Right lobe of liver (tissue), 6 donors: ENCODE measurements around the gene TTC13. TPM values are rescaled to one million over a fixed set of nuclear protein-coding genes. Genes with fewer than 3 reads are reported as not detected.

Experiments
- ATAC-seq, 4 donors: fragments of 200-7000 bp; cut with Tn5 transposase; one replicate each; pipeline ENCODE4 v1.9.1; 2020; ENCODE audit warnings: mild to moderate bottlenecking in 4 of 4, moderate library complexity in 4 of 4
- DNase-seq, 3 donors: peaks; one replicate each; pipeline ENCODE4 v3.0.0-alpha.2; 2020
- H3K27ac ChIP-seq, 3 donors: fragments of 200-600 bp; one replicate each; pipeline ENCODE4 v1.8.0; 2022
- H3K27me3 ChIP-seq, 2 donors: fragments of 200-600 bp; one replicate each; pipeline ENCODE4 v1.8.0; 2022
- H3K36me3 ChIP-seq, 4 donors: fragments of 200-600 bp; sonication (generic) in 1 of 4; one replicate each; pipeline versions ENCODE4 v1.5.1 to v1.8.0; 2017 to 2022; ENCODE audit warnings: control low read depth in 1 of 4
- H3K4me1 ChIP-seq, 4 donors: fragments of 200-600 bp; sonication (generic) in 1 of 4; one replicate each; pipeline versions ENCODE4 v1.5.1 to v1.8.0; 2017 to 2022; ENCODE audit warnings: control low read depth in 1 of 4
- H3K4me3 ChIP-seq, 3 donors: fragments of 200-600 bp; one replicate each; pipeline ENCODE4 v1.8.0; 2022
- H3K9me3 ChIP-seq, 4 donors: fragments of 200-600 bp; sonication (generic) in 1 of 4; one replicate each; pipeline versions ENCODE4 v1.5.1 to v1.8.0; 2017 to 2022; ENCODE audit warnings: control low read depth in 1 of 4
- CTCF ChIP-seq, 4 donors: fragments of 200-600 bp in 3 of 4; fragments of 450-650 bp in 1 of 4; IDR thresholded peaks; one replicate each; pipeline versions ENCODE4 v1.5.1 to v1.8.0; 2016 to 2022; ENCODE audit warnings: antibody characterized with exemption in 4 of 4, mild to moderate bottlenecking in 2 of 4
- POLR2A ChIP-seq: fragments of 450-650 bp; IDR thresholded peaks from one replicate; pipeline ENCODE4 v1.6.1; 2017; ENCODE audit warnings: antibody characterized with exemption, mild to moderate bottlenecking
- WGBS: methylation state at CpG from one replicate; pipeline ENCODE4 v1.1.6; 2018; ENCODE audit warnings: low coverage, low lambda C conversion rate; ENCODE audit not compliant: insufficient coverage; ENCODE audit errors: missing lambda C conversion rate; 5-methylcytosine and 5-hydroxymethylcytosine counted together
- intact Hi-C, 2 donors: fragments of 100-400 bp; cut with DNase I; formaldehyde crosslinking; loops; one replicate each; pipeline versions ENCODE4 v1.11.2 to v1.14.1; 2022
- total RNA-seq, 6 experiments: library from RNA; depleted of rRNA in 2 of 6; stranded (reverse); fragments of >200 nt in 2 of 6; fragmentation: NEBNext Ultra II Directional in 3 of 6; extraction: Animal tissue kit (Norgen Biotek cat#: 25700) in 3 of 6; gene quantifications; one replicate each; pipeline versions ENCODE4 v1.1.0 to v1.2.4, GENCODE V29; 2016 to 2023
- donor health status: DM: no; HTN: yes; CAD: no.
- donor health status: DM: no; HTN: no; CAD: no.
- donor health status: DM: no; HTN: no; CAD: no.
- donor health status: DM: no; HTN: yes; CAD: no.
- donor health status: DM: no; HTN: yes; CAD: no.

The TTC13 gene
- total RNA-seq, 6 experiments from 2014 or later = 5.3 to 10.7 (median 6.2) TPM

DNA sequence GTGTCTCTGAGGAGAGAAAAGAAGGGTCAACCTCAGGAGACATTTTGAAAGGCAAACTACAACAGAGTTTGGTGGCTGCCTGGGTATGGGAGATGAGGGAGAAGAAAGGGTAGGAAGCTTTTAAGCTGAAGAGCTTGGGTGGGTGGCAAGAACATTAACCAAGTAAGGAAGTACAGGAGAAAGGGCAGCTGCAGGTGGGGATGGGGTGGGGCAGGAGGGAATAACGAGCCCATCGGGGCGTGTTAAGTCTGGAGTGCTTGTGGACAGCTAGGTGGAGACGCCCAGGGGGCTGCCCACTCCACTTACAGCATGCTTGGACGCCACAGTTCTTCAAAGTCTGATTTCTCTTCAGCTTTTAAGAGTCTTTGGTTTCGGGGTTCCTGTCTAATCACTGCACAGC, 42.8 kb downstream of the TTC13 start:
- intact Hi-C loops = no loop called here
- Histone ChIP-seq H3K27ac (no peak overlapping the region), H3K27me3 (no peaks in the 10 kb centered on the region), H3K36me3 (peaks cover 0 to 9% (median under 1%) of the 10 kb centered on the region in 4 donors), H3K4me1 (no peaks in the 10 kb centered on the region), H3K4me3 (no peak overlapping the region), H3K9me3 (no peaks in the 10 kb centered on the region)
- WGBS = 100% methylated on average over 5 of the region's 6 CpGs
- DNase-seq (no peak), ATAC-seq (no peak)
- TF ChIP-seq POLR2A = no peak
- no peak for TF ChIP-seq CTCF (IDR thresholded peaks at IDR 0.05)

DNA sequence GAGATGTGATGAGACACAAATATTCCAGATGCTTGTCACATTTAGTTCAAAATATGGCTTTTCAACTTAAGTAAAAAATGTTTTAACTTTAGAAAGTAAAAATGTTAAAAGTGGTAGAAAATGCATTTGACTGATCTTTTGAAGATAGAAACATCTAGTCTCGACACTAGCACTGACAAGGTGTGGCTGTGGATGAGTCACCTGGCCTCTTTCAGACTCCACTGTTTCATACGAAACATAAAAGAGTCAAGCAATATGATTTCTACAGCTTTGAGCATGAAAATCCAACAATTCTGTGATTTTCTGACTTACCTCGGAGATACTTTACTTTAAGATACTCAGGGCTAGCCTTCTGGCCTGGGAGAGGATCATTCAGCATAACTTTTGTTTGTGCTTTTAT, 47.7 kb downstream of the TTC13 start:
- Histone ChIP-seq H3K4me3 (no peak overlapping the region), H3K36me3 (peaks cover 0 to 18% (median 2%) of the 10 kb centered on the region in 4 donors), H3K27me3 (no peaks in the 10 kb centered on the region), H3K27ac (no peak overlapping the region), H3K4me1 (no peaks in the 10 kb centered on the region), H3K9me3 (no peaks in the 10 kb centered on the region)
- WGBS = 98% methylated on average over 3 of the region's 3 CpGs
- DNase-seq (no peak), ATAC-seq (no peak)
- TF ChIP-seq POLR2A (no peak), CTCF (IDR thresholded peaks at IDR 0.05) (no peak)
- intact Hi-C loops = no loop called here

GRCh38 chr1:230926182-230926581, 52.5 kb downstream of the TTC13 start:
- no peaks in the 10 kb centered on the region for H3K4me1 ChIP-seq
- TF ChIP-seq CTCF (IDR thresholded peaks at IDR 0.05) (no peak), POLR2A (no peak)
- no peak for ATAC-seq
- H3K9me3 ChIP-seq = no peaks in the 10 kb centered on the region
- intact Hi-C loops = no loop called here
- 96% methylated on average over 5 of the region's 5 CpGs for WGBS
- no peaks in the 10 kb centered on the region for H3K27me3 ChIP-seq
- no peak overlapping the region for H3K4me3 ChIP-seq
- peaks cover 0 to 31% (median 4%) of the 10 kb centered on the region in 4 donors for H3K36me3 ChIP-seq
- no peak for DNase-seq
- H3K27ac ChIP-seq = no peak overlapping the region

- H3K27ac ChIP-seq = no peak overlapping the region
- TF ChIP-seq POLR2A = no peak
- TF ChIP-seq CTCF (IDR thresholded peaks at IDR 0.05) = no peak
- peaks cover 0 to 28% (median 2%) of the 10 kb centered on the region in 4 donors for H3K36me3 ChIP-seq
- no peak for DNase-seq
- H3K4me3 ChIP-seq = no peak overlapping the region
- H3K9me3 ChIP-seq = no peaks in the 10 kb centered on the region
- H3K27me3 ChIP-seq = no peaks in the 10 kb centered on the region
- intact Hi-C loops = no loop called here
- no peak for ATAC-seq
- no peaks in the 10 kb centered on the region for H3K4me1 ChIP-seq
- WGBS = 94% methylated on average over 2 of the region's 2 CpGs
Measured at GRCh38 chr1:230925608-230926007, 53.1 kb downstream of the TTC13 start.

GRCh38 chr1:230923176-230923575, 55.5 kb downstream of the TTC13 start:
- TF ChIP-seq POLR2A = no peak
- no peaks in the 10 kb centered on the region for H3K4me1 ChIP-seq
- no peaks in the 10 kb centered on the region for H3K9me3 ChIP-seq
- 100% methylated on average over 4 of the region's 4 CpGs for WGBS
- no peaks in the 10 kb centered on the region for H3K27me3 ChIP-seq
- peaks cover 0 to 28% (median 2%) of the 10 kb centered on the region in 4 donors for H3K36me3 ChIP-seq
- no peak for ATAC-seq
- DNase-seq = no peak
- intact Hi-C loops = no loop called here
- H3K4me3 ChIP-seq = no peak overlapping the region
- H3K27ac ChIP-seq = no peak overlapping the region
